SK-N-MC (cell line): ENCODE measurements around the gene CYP27B1.

ENCODE experiments used
- EZH2 ChIP-seq: fragments of 200-600 bp; sonication (generic); IDR thresholded peaks from one replicate; pipeline ENCODE4 v1.6.1; 2017; ENCODE audit warnings: antibody characterized with exemption
- FOXP2 ChIP-seq: optimal IDR thresholded peaks from 2 replicates; pipeline ENCODE3; 2011; ENCODE audit warnings: mild to moderate bottlenecking, moderate library complexity; ENCODE audit not compliant: insufficient read depth; ENCODE audit errors: extremely low read length, control extremely low read depth
- POLR2AphosphoS5 ChIP-seq: IDR thresholded peaks from 2 replicates; pipeline ENCODE4 v1.6.1; 2012; ENCODE audit warnings: mild to moderate bottlenecking, low read depth, low read length, borderline replicate concordance

- TF ChIP-seq EZH2 (no peak), POLR2AphosphoS5 (no peak), FOXP2 (no peak)
Measured at GRCh38 chr12:57761391-57761998, 5.4 kb downstream of the CYP27B1 start.
